ENCODE results near the gene CD2BP2.
"Not testable (repeated sequence)": the region's sequence is repeated elsewhere in the genome, so short reads cannot be mapped to it uniquely, and the experiment has no call there.

The CD2BP2 gene

GRCh38 chr16:30355144-30355953, at the start of gene CD2BP2:
Gene CD2BP2, minus strand, starts transcription at chr16:30355308. Its CDS starts 627 bp downstream, at chr16:30354681.
- DNase-seq: peak; percentile 85

- DNase-seq: no peak
These were observed 46.8 kb upstream of the CD2BP2 start for GRCh38 chr16:30401768-30402425.

GRCh38 chr16:30399435-30400186, 44.5 kb upstream of the CD2BP2 start:
- DNase-seq: no peak

- no peak for DNase-seq
These were observed 43.7 kb upstream of the CD2BP2 start for GRCh38 chr16:30398661-30399434.

GRCh38 chr16:30397776-30398660, 42.9 kb upstream of the CD2BP2 start:
- no peak for DNase-seq

- no peak for DNase-seq
These were observed 41.9 kb upstream of the CD2BP2 start for GRCh38 chr16:30397056-30397455.

GRCh38 chr16:30396627-30397026, 41.5 kb upstream of the CD2BP2 start:
- DNase-seq: not testable (repeated sequence)

- DNase-seq: no peak
These were observed 41.0 kb upstream of the CD2BP2 start for GRCh38 chr16:30395992-30396585.

GRCh38 chr16:30395155-30395991, 40.3 kb upstream of the CD2BP2 start, which contains the start of gene ZNF48:
Gene ZNF48, plus strand, starts transcription at chr16:30395420. Its CDS starts 375 bp downstream, at chr16:30395795.
- peak; percentile 65 for DNase-seq

- DNase-seq: no peak
These were observed 39.6 kb upstream of the CD2BP2 start for GRCh38 chr16:30394592-30395154.

- DNase-seq: no peak
These were observed 28.4 kb upstream of the CD2BP2 start for GRCh38 chr16:30383521-30383920.

- peak; percentile 72 for DNase-seq
These were observed 27.2 kb upstream of the CD2BP2 start, which contains the start of gene SEPTIN1 for GRCh38 chr16:30382111-30382881. Gene SEPTIN1, minus strand, starts transcription at chr16:30382561. Its CDS starts 19 bp downstream, at chr16:30382542.

GRCh38 chr16:30381291-30382041, 26.4 kb upstream of the CD2BP2 start:
- DNase-seq: peak; percentile 54

GRCh38 chr16:30380803-30381208, 25.7 kb upstream of the CD2BP2 start:
- no peak for DNase-seq

GRCh38 chr16:30380072-30380802, 25.1 kb upstream of the CD2BP2 start:
- DNase-seq: no peak

- no peak for DNase-seq
These were observed 24.2 kb upstream of the CD2BP2 start for GRCh38 chr16:30379158-30379783.
